ENCODE measurements around the gene LVRN. TPM values are rescaled to one million over a fixed set of nuclear protein-coding genes. Genes with fewer than 3 reads are reported as not detected.

The LVRN gene
- total and polyA plus RNA-seq, 2 donors (not counting 3 experiments of a cell fraction or from before 2014, with no cell fraction given), result 0.11 to 0.38 TPM

GRCh38 chr5:116004248-116004647, 42.0 kb downstream of the LVRN start:
- H3K9me3 ChIP-seq (replicated peaks; ENCODE audit: control insufficient read depth, insufficient read depth, low read length), result no peaks in the 10 kb centered on the region
- no peaks in the 10 kb centered on the region for H3K36me3 ChIP-seq (ENCODE audit: control insufficient read depth in 2 of 2, extremely low read depth in 1 of 2, insufficient read depth in 2 of 2, low read length in 2 of 2)
- no peaks in the 10 kb centered on the region for H3K4me1 ChIP-seq (ENCODE audit: control insufficient read depth, extremely low read depth, insufficient read depth, low read length)
- ChIA-PET CTCF (interaction anchor here (1.6 kb wide), 1 partner anchor 11 kb away, joined by 3 read pairs; no protein-coding TSS in a partner anchor), POLR2A (no interaction called here)
- H3K9ac ChIP-seq (replicated peaks; ENCODE audit: extremely low read depth, insufficient read depth, low read length), result no peak overlapping the region
- no TSS peak for BruUV-seq (replicated peaks)
- TF ChIP-seq MYC (IDR thresholded peaks at IDR 0.05; ENCODE audit: low read depth, low read length) (no peak), POLR2A (IDR thresholded peaks at IDR 0.05; ENCODE audit: low read depth, low read length) (no peak), MAX (IDR thresholded peaks at IDR 0.05; ENCODE audit: insufficient read depth, insufficient read length) (no peak), CTCF (IDR thresholded peaks at IDR 0.05; ENCODE audit: extremely low read depth in 1 of 2, insufficient read depth in 1 of 2, low read depth in 1 of 2, low read length in 2 of 2) (no peak), FOS (IDR thresholded peaks at IDR 0.05; ENCODE audit: borderline replicate concordance, insufficient read depth, low read length) (no peak), GATA2 (IDR thresholded peaks at IDR 0.05; ENCODE audit: insufficient read depth, insufficient read length, low read depth, low read length) (no peak), POLR2AphosphoS5 (IDR thresholded peaks at IDR 0.05; ENCODE audit: insufficient read depth, low read depth, low read length) (no peak), EZH2 (IDR thresholded peaks at IDR 0.05; ENCODE audit: borderline replicate concordance, low read depth, low read length, severe bottlenecking) (no peak), JUN (IDR thresholded peaks at IDR 0.05; ENCODE audit: borderline replicate concordance, insufficient read depth, insufficient read length, low read depth) (no peak)
- H3K27ac ChIP-seq (ENCODE audit: insufficient read depth, low read depth, low read length), result no peak overlapping the region
- H4K20me1 ChIP-seq (replicated peaks; ENCODE audit: control insufficient read depth, extremely low read depth, insufficient read depth, low read length), result no peaks in the 10 kb centered on the region
- no peaks in the 10 kb centered on the region for H3K27me3 ChIP-seq (ENCODE audit: control insufficient read depth in 2 of 2, insufficient read depth in 2 of 2, low read length in 2 of 2)
- H3K4me2 ChIP-seq (ENCODE audit: insufficient read depth, low read length), result no peak overlapping the region
- peak overlapping the region; percentile 6 for H2AFZ ChIP-seq (ENCODE audit: low read depth, low read length)
- H3K79me2 ChIP-seq (ENCODE audit: control insufficient read depth, insufficient read depth, low read length), result no peaks in the 10 kb centered on the region
- no peak for FAIRE-seq
- intact Hi-C loops (cut with micrococcal nuclease), result no loop called here
- H3K9me1 ChIP-seq (replicated peaks; ENCODE audit: control insufficient read depth, extremely low read depth, insufficient read depth, low read length), result no peaks in the 10 kb centered on the region
- dilution Hi-C loops (cut with MboI; ENCODE audit: extremely low pct_ligation_motif_present, low sequenced_read_pairs), result no loop called here
- no peak for DNase-seq (ENCODE audit: low read depth, low spot score)
- no peak overlapping the region for H3K4me3 ChIP-seq (replicated peaks in 1 of 3; ENCODE audit: insufficient read depth in 1 of 3, low read depth in 1 of 3, low read length in 3 of 3)
